KMS-11 (cell line): ENCODE measurements around the gene P2RX3.

Experiments
- H2AFZ ChIP-seq: fragments of 200-600 bp; sonication (generic); 2 replicates; pipeline ENCODE4 v1.6.1; 2016; ENCODE audit warnings: antibody characterized with exemption, mixed run types, low read depth
- H3K27ac ChIP-seq: fragments of 200-600 bp; sonication (generic); 2 replicates; pipeline ENCODE4 v1.6.1; 2016; ENCODE audit warnings: mild to moderate bottlenecking, mixed run types
- H3K27me3 ChIP-seq: fragments of 200-600 bp; sonication (generic); 2 replicates; pipeline ENCODE4 v1.6.1; 2017; ENCODE audit warnings: mild to moderate bottlenecking, low read depth, mixed run types, moderate library complexity; ENCODE audit not compliant: insufficient read depth
- H3K36me3 ChIP-seq: fragments of 200-600 bp; sonication (generic); 2 replicates; pipeline ENCODE4 v1.6.1; 2017; ENCODE audit warnings: mild to moderate bottlenecking, mixed run types; ENCODE audit not compliant: insufficient read depth
- H3K4me1 ChIP-seq: fragments of 200-600 bp; sonication (generic); 2 replicates; pipeline ENCODE4 v1.6.1; 2016; ENCODE audit warnings: mild to moderate bottlenecking, low read depth, mixed run types; ENCODE audit not compliant: poor library complexity, severe bottlenecking
- H3K4me2 ChIP-seq: fragments of 200-600 bp; sonication (generic); 2 replicates; pipeline ENCODE4 v1.7.0; 2016; ENCODE audit warnings: mild to moderate bottlenecking, mixed run types
- H3K4me3 ChIP-seq: fragments of 200-600 bp; sonication (generic); IDR thresholded peaks from 2 replicates; pipeline ENCODE4 v1.6.1; 2017; ENCODE audit warnings: low read depth, low read length, mixed read lengths; ENCODE audit not compliant: insufficient read depth
- H3K79me2 ChIP-seq: fragments of 200-600 bp; sonication (generic); 2 replicates; pipeline ENCODE4 v1.6.1; 2016; ENCODE audit warnings: low read depth, mixed run types; ENCODE audit not compliant: insufficient read depth
- H3K9ac ChIP-seq: fragments of 200-600 bp; sonication (generic); 2 replicates; pipeline ENCODE4 v1.6.1; 2016; ENCODE audit warnings: mild to moderate bottlenecking, mixed run types
- H4K20me1 ChIP-seq: fragments of 200-600 bp; sonication (generic); 2 replicates; pipeline ENCODE4 v1.6.1; 2016; ENCODE audit warnings: mild to moderate bottlenecking, mixed run types; ENCODE audit not compliant: insufficient read depth
- CTCF ChIP-seq: fragments of 200-600 bp; sonication (generic); conservative IDR thresholded peaks from 2 replicates; pipeline ENCODE4 v1.6.1; 2017; ENCODE audit warnings: low read depth, mild to moderate bottlenecking, antibody characterized with exemption, low read length, moderate library complexity, mixed read lengths

P2RX3 gene

GRCh38 chr11:57364851-57365660 is 26.9 kb downstream of the P2RX3 start:
- Histone ChIP-seq H3K4me2 (no peak overlapping the region), H3K4me3 (no peak overlapping the region), H2AFZ (no peak overlapping the region), H4K20me1 (no peaks in the 10 kb centered on the region), H3K27ac (no peak overlapping the region), H3K4me1 (no peaks in the 10 kb centered on the region), H3K36me3 (no peaks in the 10 kb centered on the region), H3K9ac (no peak overlapping the region), H3K79me2 (no peaks in the 10 kb centered on the region), H3K27me3 (no peaks in the 10 kb centered on the region)
- TF ChIP-seq CTCF: no peak

- no peak overlapping the region for H3K9ac ChIP-seq
- H2AFZ ChIP-seq: no peak overlapping the region
- no peaks in the 10 kb centered on the region for H3K4me1 ChIP-seq
- no peaks in the 10 kb centered on the region for H3K27me3 ChIP-seq
- no peak overlapping the region for H3K4me2 ChIP-seq
- no peak for TF ChIP-seq CTCF
- no peaks in the 10 kb centered on the region for H3K36me3 ChIP-seq
- no peaks in the 10 kb centered on the region for H4K20me1 ChIP-seq
- no peaks in the 10 kb centered on the region for H3K79me2 ChIP-seq
- H3K4me3 ChIP-seq: no peak overlapping the region
- H3K27ac ChIP-seq: no peak overlapping the region
Measured at GRCh38 chr11:57368106-57368844, 30.1 kb downstream of the P2RX3 start.

GRCh38 chr11:57368845-57369232 is 30.7 kb downstream of the P2RX3 start:
- no peak overlapping the region for H3K9ac ChIP-seq
- no peak for TF ChIP-seq CTCF
- no peaks in the 10 kb centered on the region for H4K20me1 ChIP-seq
- H3K4me2 ChIP-seq: no peak overlapping the region
- H3K4me1 ChIP-seq: no peaks in the 10 kb centered on the region
- H3K79me2 ChIP-seq: no peaks in the 10 kb centered on the region
- H3K4me3 ChIP-seq: no peak overlapping the region
- no peaks in the 10 kb centered on the region for H3K36me3 ChIP-seq
- H3K27ac ChIP-seq: no peak overlapping the region
- H3K27me3 ChIP-seq: no peaks in the 10 kb centered on the region
- no peak overlapping the region for H2AFZ ChIP-seq

GRCh38 chr11:57370251-57370650 is 32.1 kb downstream of the P2RX3 start:
- H3K36me3 ChIP-seq: no peaks in the 10 kb centered on the region
- H3K27me3 ChIP-seq: no peaks in the 10 kb centered on the region
- H3K27ac ChIP-seq: no peak overlapping the region
- H3K4me2 ChIP-seq: no peak overlapping the region
- H4K20me1 ChIP-seq: no peaks in the 10 kb centered on the region
- H3K79me2 ChIP-seq: no peaks in the 10 kb centered on the region
- no peaks in the 10 kb centered on the region for H3K4me1 ChIP-seq
- H3K9ac ChIP-seq: no peak overlapping the region
- H3K4me3 ChIP-seq: no peak overlapping the region
- no peak for TF ChIP-seq CTCF
- H2AFZ ChIP-seq: no peak overlapping the region
